Activated T-cell treated with anti-CD3 and anti-CD28 coated beads, Interleukin-2, amount 50 U/mL, for 4 hours (primary cell): ENCODE results near the gene NR5A1. TPM values are rescaled to one million over a fixed set of nuclear protein-coding genes. Genes with fewer than 3 reads are reported as not detected.

Experiments used
- ATAC-seq, 2 donors: fragments of 200-7000 bp; cut with Tn5 transposase; one replicate each; pipeline ENCODE4 v1.10.0; 2021
- DNase-seq: peaks from one replicate; pipeline ENCODE4 v3.0.0-alpha.2; 2020
- H3K27me3 Mint-ChIP-seq: one replicate; pipeline ENCODE4 v1.8.0; 2021; ENCODE audit warnings: low read depth, mixed read lengths
- H3K36me3 Mint-ChIP-seq: one replicate; pipeline ENCODE4 v1.8.0; 2022; ENCODE audit warnings: mixed read lengths; ENCODE audit not compliant: insufficient read depth
- H3K4me1 Mint-ChIP-seq: one replicate; pipeline ENCODE4 v1.8.0; 2021; ENCODE audit warnings: low read depth, mixed read lengths
- H3K4me3 Mint-ChIP-seq: one replicate; pipeline ENCODE4 v1.8.0; 2021; ENCODE audit warnings: mild to moderate bottlenecking, moderate library complexity, mixed read lengths
- H3K9me3 Mint-ChIP-seq: one replicate; pipeline ENCODE4 v1.8.0; 2021; ENCODE audit warnings: mixed read lengths
- total RNA-seq, 3 donors: library from RNA; stranded (reverse); gene quantifications; one replicate each; pipeline ENCODE4 v1.2.1, GENCODE V29; 2021

Gene NR5A1
- total RNA-seq, 3 donors from 2014 or later = 0.08 to 0.16 (median 0.15) TPM

GRCh38 chr9:124443625-124444024 lies 63.6 kb downstream of the NR5A1 start:
- ATAC-seq (no peak), DNase-seq (no peak)
- Mint-ChIP-seq H3K4me1 (no peaks in the 10 kb centered on the region), H3K36me3 (no peaks in the 10 kb centered on the region), H3K27me3 (peaks cover 42% of the 10 kb centered on the region), H3K4me3 (no peak overlapping the region), H3K9me3 (no peaks in the 10 kb centered on the region)

GRCh38 chr9:124442826-124443225 lies 64.4 kb downstream of the NR5A1 start:
- no peak for DNase-seq
- Mint-ChIP-seq H3K36me3 (no peaks in the 10 kb centered on the region), H3K4me1 (no peaks in the 10 kb centered on the region), H3K27me3 (peaks cover 37% of the 10 kb centered on the region), H3K4me3 (no peak overlapping the region), H3K9me3 (no peaks in the 10 kb centered on the region)
- ATAC-seq = no peak

GRCh38 chr9:124442379-124442778 lies 64.8 kb downstream of the NR5A1 start:
- Mint-ChIP-seq H3K4me3 (no peak overlapping the region), H3K27me3 (peaks cover 37% of the 10 kb centered on the region), H3K36me3 (no peaks in the 10 kb centered on the region), H3K9me3 (no peaks in the 10 kb centered on the region), H3K4me1 (no peaks in the 10 kb centered on the region)
- DNase-seq (no peak), ATAC-seq (no peak)

- DNase-seq (no peak), ATAC-seq (no peak)
- Mint-ChIP-seq H3K4me1 (no peaks in the 10 kb centered on the region), H3K9me3 (no peaks in the 10 kb centered on the region), H3K4me3 (no peak overlapping the region), H3K27me3 (peaks cover 34% of the 10 kb centered on the region), H3K36me3 (no peaks in the 10 kb centered on the region)
Observed at GRCh38 chr9:124441291-124441690, 65.9 kb downstream of the NR5A1 start.

- Mint-ChIP-seq H3K9me3 (no peaks in the 10 kb centered on the region), H3K4me3 (no peak overlapping the region), H3K27me3 (peaks cover 34% of the 10 kb centered on the region), H3K36me3 (no peaks in the 10 kb centered on the region), H3K4me1 (no peaks in the 10 kb centered on the region)
- no peak for ATAC-seq
- no peak for DNase-seq
Observed at GRCh38 chr9:124440786-124441185, 66.4 kb downstream of the NR5A1 start.

- H3K27me3 Mint-ChIP-seq = peaks cover 31% of the 10 kb centered on the region
- DNase-seq (no peak), ATAC-seq (no peak)
- no peaks in the 10 kb centered on the region for H3K9me3 Mint-ChIP-seq
- no peak overlapping the region for H3K4me3 Mint-ChIP-seq
- no peaks in the 10 kb centered on the region for H3K36me3 Mint-ChIP-seq
- H3K4me1 Mint-ChIP-seq = no peaks in the 10 kb centered on the region
Observed at GRCh38 chr9:124439686-124440243, 67.4 kb downstream of the NR5A1 start.

GRCh38 chr9:124439086-124439485 lies 68.1 kb downstream of the NR5A1 start:
- Mint-ChIP-seq H3K4me1 (no peaks in the 10 kb centered on the region), H3K4me3 (no peak overlapping the region), H3K9me3 (no peaks in the 10 kb centered on the region)

GRCh38 chr9:124438091-124438490 lies 69.1 kb downstream of the NR5A1 start:
- no peaks in the 10 kb centered on the region for H3K9me3 Mint-ChIP-seq
- no peak overlapping the region for H3K4me3 Mint-ChIP-seq
- DNase-seq = no peak
- H3K36me3 Mint-ChIP-seq = no peaks in the 10 kb centered on the region
- no peaks in the 10 kb centered on the region for H3K4me1 Mint-ChIP-seq
- no peak for ATAC-seq
- H3K27me3 Mint-ChIP-seq = peaks cover 23% of the 10 kb centered on the region

More at GRCh38 chr9:124439086-124439485, 68.1 kb downstream of the NR5A1 start:
- DNase-seq = no peak
- Mint-ChIP-seq H3K27me3 (peaks cover 28% of the 10 kb centered on the region), H3K36me3 (no peaks in the 10 kb centered on the region)
- ATAC-seq = no peak

- Mint-ChIP-seq H3K27me3 (peaks cover 21% of the 10 kb centered on the region), H3K4me1 (no peaks in the 10 kb centered on the region), H3K4me3 (no peak overlapping the region), H3K36me3 (no peaks in the 10 kb centered on the region), H3K9me3 (no peaks in the 10 kb centered on the region)
- ATAC-seq (no peak), DNase-seq (no peak)
Observed at GRCh38 chr9:124437086-124437485, 70.1 kb downstream of the NR5A1 start.

- no peak for DNase-seq
- H3K9me3 Mint-ChIP-seq = no peaks in the 10 kb centered on the region
- ATAC-seq = no peak
- no peak overlapping the region for H3K4me3 Mint-ChIP-seq
- H3K27me3 Mint-ChIP-seq = peaks cover 15% of the 10 kb centered on the region
- H3K4me1 Mint-ChIP-seq = no peaks in the 10 kb centered on the region
- H3K36me3 Mint-ChIP-seq = no peaks in the 10 kb centered on the region
Observed at GRCh38 chr9:124436320-124436719, 70.9 kb downstream of the NR5A1 start.

Other genes with a start within 250 kb of the NR5A1 start
- gene NEK6, start 249.4 kb downstream of the NR5A1 start, total RNA-seq = 10 to 100 TPM; 29.8 to 46.1 (median 43.0) TPM
- gene PSMB7, start 92.0 kb downstream of the NR5A1 start, total RNA-seq = 100 to 1,000 TPM; 298 to 324 (median 309) TPM
- gene ADGRD2, start 56.9 kb downstream of the NR5A1 start, total RNA-seq = not detected